Osteocyte (in vitro differentiated cells): ENCODE measurements around the gene TMEM108. TPM values are rescaled to one million over a fixed set of nuclear protein-coding genes. Genes with fewer than 3 reads are reported as not detected.

Experiments
- DNase-seq: peaks from one replicate; pipeline ENCODE4 v3.0.0; 2021; ENCODE audit warnings: mixed read lengths; ENCODE audit not compliant: unreplicated experiment; ENCODE audit errors: extremely low spot score
- H3K27ac Mint-ChIP-seq: one replicate; pipeline ENCODE4 v1.8.0; 2021; ENCODE audit warnings: mild to moderate bottlenecking, mixed read lengths; ENCODE audit not compliant: unreplicated experiment
- H3K27me3 Mint-ChIP-seq: one replicate; pipeline ENCODE4 v1.8.0; 2021; ENCODE audit warnings: mixed read lengths; ENCODE audit not compliant: unreplicated experiment
- H3K36me3 Mint-ChIP-seq: one replicate; pipeline ENCODE4 v1.8.0; 2021; ENCODE audit warnings: mixed read lengths; ENCODE audit not compliant: unreplicated experiment
- H3K4me1 Mint-ChIP-seq: one replicate; pipeline ENCODE4 v1.8.0; 2021; ENCODE audit warnings: mixed read lengths; ENCODE audit not compliant: unreplicated experiment
- H3K4me3 Mint-ChIP-seq: one replicate; pipeline ENCODE4 v1.8.0; 2021; ENCODE audit warnings: mild to moderate bottlenecking, moderate library complexity, mixed read lengths; ENCODE audit not compliant: unreplicated experiment
- H3K9me3 Mint-ChIP-seq: one replicate; pipeline ENCODE4 v1.8.0; 2021; ENCODE audit warnings: mixed read lengths; ENCODE audit not compliant: unreplicated experiment
- total RNA-seq: library from RNA; stranded (reverse); gene quantifications from 2 replicates; pipeline ENCODE4 v1.2.1, GENCODE V29; 2021
- TF ChIP-seq, protein P1 (sequence below): fragments of 200-600 bp; sonication (generic); IDR thresholded peaks from 2 replicates; pipeline ENCODE4 v1.5.0; 2021; ENCODE audit warnings: antibody characterized with exemption, mild to moderate bottlenecking, moderate library complexity

TMEM108 gene
- total RNA-seq, 1 donor from 2014 or later, result 3.7 TPM

DNA sequence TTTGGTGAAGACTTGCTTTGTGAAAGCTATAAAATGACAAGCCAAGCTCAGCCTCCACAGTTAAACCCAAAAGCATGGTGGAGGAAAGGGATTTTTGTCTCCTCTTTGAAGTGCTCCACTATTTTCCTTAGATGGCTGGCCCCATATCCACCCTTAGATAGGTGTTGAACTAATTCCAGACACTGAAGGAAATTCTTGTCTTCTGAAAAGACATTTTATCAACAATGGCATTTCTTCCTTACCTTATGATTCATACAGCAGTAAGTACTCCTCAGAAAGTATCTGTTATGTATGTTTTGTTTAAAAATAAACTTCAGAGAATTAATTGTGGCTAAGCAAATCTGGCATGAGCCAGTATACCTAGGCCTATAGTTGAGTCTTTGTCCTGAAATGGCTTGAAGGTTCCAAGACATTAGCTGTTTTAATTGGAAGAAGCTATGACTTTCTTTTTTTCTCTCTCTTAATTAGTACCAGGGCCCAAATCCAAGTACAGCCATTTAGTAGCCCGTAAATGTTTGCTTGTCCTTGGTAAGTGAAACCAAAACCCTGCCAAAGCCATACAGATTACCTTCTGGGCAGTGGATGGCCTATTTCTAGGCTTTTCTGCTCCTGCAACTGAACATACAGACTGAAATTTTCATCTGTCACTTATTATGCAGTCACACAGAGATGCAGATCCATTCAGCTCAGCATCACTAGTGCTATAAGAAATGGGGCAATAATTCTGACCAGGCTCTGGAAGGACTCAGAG, 356.5 kb downstream of the TMEM108 start:
- Mint-ChIP-seq H3K9me3 (peaks cover 6% of the 10 kb centered on the region), H3K27ac (no peak overlapping the region), H3K4me3 (no peak overlapping the region), H3K27me3 (no peaks in the 10 kb centered on the region), H3K36me3 (peaks cover 3% of the 10 kb centered on the region), H3K4me1 (no peaks in the 10 kb centered on the region)
- TF ChIP-seq, protein P1, sequence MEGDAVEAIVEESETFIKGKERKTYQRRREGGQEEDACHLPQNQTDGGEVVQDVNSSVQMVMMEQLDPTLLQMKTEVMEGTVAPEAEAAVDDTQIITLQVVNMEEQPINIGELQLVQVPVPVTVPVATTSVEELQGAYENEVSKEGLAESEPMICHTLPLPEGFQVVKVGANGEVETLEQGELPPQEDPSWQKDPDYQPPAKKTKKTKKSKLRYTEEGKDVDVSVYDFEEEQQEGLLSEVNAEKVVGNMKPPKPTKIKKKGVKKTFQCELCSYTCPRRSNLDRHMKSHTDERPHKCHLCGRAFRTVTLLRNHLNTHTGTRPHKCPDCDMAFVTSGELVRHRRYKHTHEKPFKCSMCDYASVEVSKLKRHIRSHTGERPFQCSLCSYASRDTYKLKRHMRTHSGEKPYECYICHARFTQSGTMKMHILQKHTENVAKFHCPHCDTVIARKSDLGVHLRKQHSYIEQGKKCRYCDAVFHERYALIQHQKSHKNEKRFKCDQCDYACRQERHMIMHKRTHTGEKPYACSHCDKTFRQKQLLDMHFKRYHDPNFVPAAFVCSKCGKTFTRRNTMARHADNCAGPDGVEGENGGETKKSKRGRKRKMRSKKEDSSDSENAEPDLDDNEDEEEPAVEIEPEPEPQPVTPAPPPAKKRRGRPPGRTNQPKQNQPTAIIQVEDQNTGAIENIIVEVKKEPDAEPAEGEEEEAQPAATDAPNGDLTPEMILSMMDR, result no peak
- DNase-seq, result no peak

- peaks cover 3% of the 10 kb centered on the region for H3K36me3 Mint-ChIP-seq
- H3K4me1 Mint-ChIP-seq, result peaks cover 6% of the 10 kb centered on the region
- no peak overlapping the region for H3K4me3 Mint-ChIP-seq
- peaks cover 6% of the 10 kb centered on the region for H3K9me3 Mint-ChIP-seq
- DNase-seq, result no peak
- H3K27me3 Mint-ChIP-seq, result no peaks in the 10 kb centered on the region
- TF ChIP-seq, protein P1, result no peak
- no peak overlapping the region for H3K27ac Mint-ChIP-seq
Observed at GRCh38 chr3:133396906-133397305, 358.7 kb downstream of the TMEM108 start.

DNA sequence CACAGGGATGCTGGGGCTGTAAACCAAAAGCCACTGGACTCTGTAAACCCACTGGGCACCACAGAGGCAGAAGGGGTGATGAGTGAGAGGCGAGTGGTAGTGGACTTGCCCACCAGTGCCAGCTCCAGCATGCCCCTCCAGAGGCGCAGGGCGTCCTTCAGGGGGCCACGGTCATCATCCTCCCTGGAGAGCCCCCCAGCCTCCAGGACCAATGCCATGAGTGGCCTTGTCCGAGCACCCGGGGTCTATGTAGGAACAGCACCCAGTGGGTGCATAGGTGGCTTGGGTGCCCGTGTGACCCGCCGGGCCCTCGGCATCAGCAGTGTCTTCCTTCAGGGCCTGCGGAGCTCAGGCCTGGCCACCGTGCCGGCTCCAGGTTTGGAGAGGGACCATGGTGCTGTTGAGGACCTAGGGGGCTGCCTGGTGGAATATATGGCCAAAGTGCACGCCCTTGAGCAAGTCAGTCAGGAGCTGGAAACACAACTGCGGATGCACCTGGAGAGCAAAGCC, 361.9 kb downstream of the TMEM108 start, which contains the start of gene BFSP2:
BFSP2 (plus strand) TSS at position 51 of the 510 bp plus-strand sequence; CDS start at position 79, 28 bp downstream.
- Mint-ChIP-seq H3K4me1 (peaks cover 23% of the 10 kb centered on the region), H3K27me3 (no peaks in the 10 kb centered on the region), H3K4me3 (no peak within 1 kb of the TSS), H3K27ac (no peak within 1 kb of the TSS), H3K9me3 (no peaks in the 10 kb centered on the region), H3K36me3 (no peaks in the 10 kb centered on the region)
- no peak for DNase-seq
- TF ChIP-seq, protein P1, result no peak

DNA sequence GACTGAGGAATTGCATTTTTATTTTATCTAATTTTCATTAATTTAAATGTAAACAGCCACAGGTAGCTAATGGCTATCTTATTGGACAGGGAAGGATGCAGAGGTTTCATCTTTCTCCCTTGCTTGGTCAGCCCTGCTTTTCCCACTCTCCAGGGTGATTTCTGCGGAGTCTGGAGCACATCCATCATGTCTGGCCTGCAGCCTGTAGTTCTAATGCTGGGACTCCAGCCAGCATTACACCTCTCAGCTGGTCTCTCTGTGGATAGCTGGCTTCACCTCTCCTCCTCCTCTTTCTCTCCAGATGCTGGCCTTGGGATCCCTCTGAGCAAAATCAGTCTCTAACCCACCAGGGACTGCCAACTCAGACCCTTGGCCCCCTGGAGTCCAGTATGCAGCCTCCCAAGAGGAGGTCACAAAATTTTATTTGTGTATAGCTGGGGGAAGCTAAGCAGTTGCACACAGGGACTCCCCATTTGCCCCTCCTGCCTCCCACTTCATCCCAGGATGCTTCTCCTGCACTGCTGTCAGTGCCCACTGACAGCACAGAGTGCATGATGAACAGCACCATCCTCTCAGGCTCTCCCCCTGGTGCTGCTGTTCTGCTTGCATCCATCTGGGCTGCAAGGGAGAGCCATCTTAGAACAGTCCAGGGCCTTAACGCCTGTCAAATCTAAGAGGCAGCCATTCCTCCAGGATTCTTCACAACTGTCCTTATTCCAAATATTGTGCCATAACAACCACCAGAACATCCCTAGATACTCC, 363.4 kb downstream of the TMEM108 start:
- Mint-ChIP-seq H3K4me3 (no peak overlapping the region), H3K9me3 (no peaks in the 10 kb centered on the region), H3K36me3 (no peaks in the 10 kb centered on the region), H3K27me3 (no peaks in the 10 kb centered on the region), H3K27ac (peak overlapping the region; percentile 10), H3K4me1 (peaks cover 35% of the 10 kb centered on the region)
- no peak for DNase-seq
- TF ChIP-seq, protein P1, result no peak

DNA sequence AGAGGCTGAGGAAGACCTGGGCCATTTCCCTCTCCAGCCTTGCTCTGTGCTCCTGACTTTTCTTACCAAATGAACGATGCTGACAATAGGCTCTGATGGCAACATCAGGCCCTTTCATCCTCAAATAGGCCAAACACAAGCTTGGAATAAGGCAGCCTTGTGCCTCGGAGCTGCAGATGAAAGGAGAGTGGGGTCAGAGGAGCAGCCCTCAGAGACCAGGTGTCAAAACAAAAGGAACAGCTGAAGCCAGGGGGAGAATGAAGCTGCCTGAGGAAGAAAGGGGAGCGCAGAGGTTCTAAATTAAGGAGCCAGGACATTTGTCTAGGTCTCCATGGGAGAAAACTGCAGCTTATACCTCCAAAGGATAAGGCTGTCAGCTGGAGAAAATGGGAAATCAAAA, 366.7 kb downstream of the TMEM108 start:
- H3K9me3 Mint-ChIP-seq, result no peaks in the 10 kb centered on the region
- no peak for DNase-seq
- TF ChIP-seq, protein P1, result no peak
- H3K36me3 Mint-ChIP-seq, result no peaks in the 10 kb centered on the region
- H3K4me3 Mint-ChIP-seq, result no peak overlapping the region
- peaks cover 67% of the 10 kb centered on the region for H3K4me1 Mint-ChIP-seq
- no peaks in the 10 kb centered on the region for H3K27me3 Mint-ChIP-seq
- H3K27ac Mint-ChIP-seq, result peak overlapping the region; percentile 5
